Esophagus muscularis mucosa (tissue), 4 donors: ENCODE data around the gene WAS. TPM values are rescaled to one million over a fixed set of nuclear protein-coding genes. Genes with fewer than 3 reads are reported as not detected.

Experiments used
- DNase-seq: peaks from one replicate; pipeline ENCODE4 v3.0.0-alpha.2; 2017; ENCODE audit errors: extremely low spot score
- H3K27ac ChIP-seq, 4 donors: fragments of 200-600 bp; sonication (generic); replicated peaks in 1 of 4; 1 replicate in 3 of 4; 2 replicates in 1 of 4; pipeline ENCODE4 v1.5.1; 2016 to 2019; ENCODE audit warnings: mild to moderate bottlenecking in 1 of 4
- H3K27me3 ChIP-seq, 4 donors: fragments of 200-600 bp; sonication (generic); one replicate each; pipeline versions ENCODE4 v1.5.1 to v1.6.0; 2016 to 2019
- H3K36me3 ChIP-seq, 4 donors: fragments of 200-600 bp; sonication (generic); one replicate each; pipeline ENCODE4 v1.5.1; 2016 to 2019
- H3K4me1 ChIP-seq, 4 donors: fragments of 200-600 bp; sonication (generic); one replicate each; pipeline ENCODE4 v1.5.1; 2016 to 2019
- H3K4me3 ChIP-seq, 4 donors: fragments of 200-600 bp; sonication (generic); 1 replicate in 2 of 4; 2 replicates in 2 of 4; pipeline ENCODE4 v1.5.1; 2016 to 2019; ENCODE audit warnings: mild to moderate bottlenecking in 4 of 4, moderate library complexity in 1 of 4
- H3K9me3 ChIP-seq, 4 donors: fragments of 200-600 bp; sonication (generic); 1 replicate in 3 of 4; 2 replicates in 1 of 4; pipeline ENCODE4 v1.5.1; 2016 to 2019
- EP300 ChIP-seq: sonication (generic); formaldehyde crosslinking; IDR thresholded peaks from one replicate; pipeline ENCODE4 v1.6.1; 2017; ENCODE audit warnings: antibody characterized with exemption
- POLR2A ChIP-seq: fragments of 450-650 bp; IDR thresholded peaks from one replicate; pipeline ENCODE4 v1.6.1; 2017; ENCODE audit warnings: antibody characterized with exemption, moderate library complexity, mild to moderate bottlenecking, low read depth
- POLR2AphosphoS5 ChIP-seq, 2 donors: sonication (generic); formaldehyde crosslinking; IDR thresholded peaks; one replicate each; pipeline ENCODE4 v1.6.1; 2017; ENCODE audit warnings: antibody characterized with exemption in 2 of 2
- WGBS: methylation state at CpG from one replicate; pipeline ENCODE4 v1.1.5; 2018; 5-methylcytosine and 5-hydroxymethylcytosine counted together
- intact Hi-C: fragments of 100-400 bp; cut with DNase I; formaldehyde crosslinking; loops from one replicate; pipeline ENCODE4 v1.15.1; 2023
- total RNA-seq, 4 donors: library from RNA; depleted of rRNA; stranded (reverse); fragments of >200 nt; gene quantifications; one replicate each; pipeline versions ENCODE4 v1.1.0 to v1.2.1, GENCODE V29; 2016
- TF ChIP-seq, protein P1 (sequence below), 3 experiments: fragments of 200-600 bp in 2 of 3; fragments of 450-650 bp in 1 of 3; sonication (generic) in 2 of 3; IDR thresholded peaks; one replicate each; pipeline ENCODE4 v1.5.1; 2017 to 2019; ENCODE audit warnings: antibody characterized with exemption in 3 of 3, mild to moderate bottlenecking in 2 of 3, moderate library complexity in 1 of 3

Gene WAS
- 1 to 10 TPM; 3.2 to 9.9 (median 7.5) TPM for total RNA-seq

DNA sequence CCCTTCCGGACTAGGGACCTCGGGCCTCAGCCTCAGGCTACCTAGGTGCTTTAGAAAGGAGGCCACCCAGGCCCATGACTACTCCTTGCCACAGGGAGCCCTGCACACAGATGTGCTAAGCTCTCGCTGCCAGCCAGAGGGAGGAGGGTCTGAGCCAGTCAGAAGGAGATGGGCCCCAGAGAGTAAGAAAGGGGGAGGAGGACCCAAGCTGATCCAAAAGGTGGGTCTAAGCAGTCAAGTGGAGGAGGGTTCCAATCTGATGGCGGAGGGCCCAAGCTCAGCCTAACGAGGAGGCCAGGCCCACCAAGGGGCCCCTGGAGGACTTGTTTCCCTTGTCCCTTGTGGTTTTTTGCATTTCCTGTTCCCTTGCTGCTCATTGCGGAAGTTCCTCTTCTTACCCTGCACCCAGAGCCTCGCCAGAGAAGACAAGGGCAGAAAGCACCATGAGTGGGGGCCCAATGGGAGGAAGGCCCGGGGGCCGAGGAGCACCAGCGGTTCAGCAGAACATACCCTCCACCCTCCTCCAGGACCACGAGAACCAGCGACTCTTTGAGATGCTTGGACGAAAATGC, at the start of gene WAS:
TSS of gene WAS (plus strand) at position 389 of the 572 bp plus-strand sequence. CDS start at position 444, 55 bp downstream.
- no peaks in the 10 kb centered on the region for H3K9me3 ChIP-seq
- no peaks in the 10 kb centered on the region for H3K36me3 ChIP-seq
- 72% methylated on average over 13 of the region's 13 CpGs for WGBS
- peaks cover 0 to 10% (median 2%) of the 10 kb centered on the region in 4 donors for H3K27me3 ChIP-seq
- no peak for TF ChIP-seq POLR2A
- no peak for TF ChIP-seq EP300
- TF ChIP-seq POLR2AphosphoS5 (IDR thresholded peaks at IDR 0.05), result no peak
- TF ChIP-seq, protein P1, sequence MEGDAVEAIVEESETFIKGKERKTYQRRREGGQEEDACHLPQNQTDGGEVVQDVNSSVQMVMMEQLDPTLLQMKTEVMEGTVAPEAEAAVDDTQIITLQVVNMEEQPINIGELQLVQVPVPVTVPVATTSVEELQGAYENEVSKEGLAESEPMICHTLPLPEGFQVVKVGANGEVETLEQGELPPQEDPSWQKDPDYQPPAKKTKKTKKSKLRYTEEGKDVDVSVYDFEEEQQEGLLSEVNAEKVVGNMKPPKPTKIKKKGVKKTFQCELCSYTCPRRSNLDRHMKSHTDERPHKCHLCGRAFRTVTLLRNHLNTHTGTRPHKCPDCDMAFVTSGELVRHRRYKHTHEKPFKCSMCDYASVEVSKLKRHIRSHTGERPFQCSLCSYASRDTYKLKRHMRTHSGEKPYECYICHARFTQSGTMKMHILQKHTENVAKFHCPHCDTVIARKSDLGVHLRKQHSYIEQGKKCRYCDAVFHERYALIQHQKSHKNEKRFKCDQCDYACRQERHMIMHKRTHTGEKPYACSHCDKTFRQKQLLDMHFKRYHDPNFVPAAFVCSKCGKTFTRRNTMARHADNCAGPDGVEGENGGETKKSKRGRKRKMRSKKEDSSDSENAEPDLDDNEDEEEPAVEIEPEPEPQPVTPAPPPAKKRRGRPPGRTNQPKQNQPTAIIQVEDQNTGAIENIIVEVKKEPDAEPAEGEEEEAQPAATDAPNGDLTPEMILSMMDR (IDR thresholded peaks at IDR 0.05), result no peak
- no peaks in the 10 kb centered on the region for H3K4me1 ChIP-seq
- no peak for DNase-seq
- H3K27ac ChIP-seq, result peak within 1 kb of the TSS in 3 of 4 donors; percentile 1 to 38 (median 20)
- H3K4me3 ChIP-seq, result peak within 1 kb of the TSS; percentile 7 to 46 (median 22)
- intact Hi-C loops, result no loop called here

DNA sequence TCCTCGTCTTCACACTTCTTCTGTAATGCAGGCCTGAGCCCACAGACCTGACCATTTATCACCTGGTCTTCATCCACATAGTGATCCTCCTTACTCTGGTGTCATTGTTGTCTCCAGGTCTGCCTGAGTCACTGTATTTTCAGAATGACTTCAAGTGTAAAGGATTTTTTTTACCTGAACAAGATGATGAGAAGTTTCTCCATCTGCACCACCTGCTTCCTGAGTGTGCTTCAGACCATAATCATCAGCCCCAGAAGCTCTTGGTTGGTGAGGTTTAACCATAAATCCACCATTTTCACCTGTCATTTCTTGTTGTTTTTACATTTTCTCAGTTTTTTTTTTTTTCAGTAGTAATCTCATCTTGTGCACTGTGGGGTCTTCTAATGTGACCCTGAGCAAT, 47.3 kb upstream of the WAS start:
- intact Hi-C loops, result no loop called here
- H3K4me1 ChIP-seq, result peaks cover 0 to 8% (median 6%) of the 10 kb centered on the region in 4 donors
- TF ChIP-seq EP300 (no peak), POLR2AphosphoS5 (IDR thresholded peaks at IDR 0.05) (no peak), POLR2A (no peak)
- TF ChIP-seq, protein P1 (IDR thresholded peaks at IDR 0.05), result no peak
- 67% methylated on average over 1 of the region's 1 CpG for WGBS
- H3K36me3 ChIP-seq, result no peaks in the 10 kb centered on the region
- H3K4me3 ChIP-seq, result no peak overlapping the region
- H3K27ac ChIP-seq, result no peak overlapping the region
- no peak for DNase-seq
- H3K27me3 ChIP-seq, result no peaks in the 10 kb centered on the region
- H3K9me3 ChIP-seq, result no peaks in the 10 kb centered on the region

DNA sequence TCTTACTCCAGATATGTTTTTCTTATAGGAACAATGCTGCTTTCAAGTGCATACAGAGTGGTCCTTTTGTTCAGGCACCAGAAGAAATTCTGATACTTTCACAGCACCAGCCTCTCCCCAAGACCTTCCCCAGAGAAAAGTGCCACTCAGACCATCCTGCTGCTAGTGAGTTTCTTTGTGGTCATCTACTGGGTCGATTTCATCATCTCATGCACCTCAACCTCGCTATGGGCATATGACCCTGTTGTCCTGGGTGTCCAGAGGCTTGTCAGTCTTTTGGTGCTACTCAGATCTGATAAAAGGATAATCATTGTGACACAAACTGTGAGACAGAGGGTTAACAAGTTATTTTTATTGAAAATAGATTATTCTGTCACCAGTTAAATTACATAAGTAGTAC, 46.8 kb upstream of the WAS start:
- Histone ChIP-seq H3K27me3 (no peaks in the 10 kb centered on the region), H3K4me3 (no peak overlapping the region), H3K36me3 (no peaks in the 10 kb centered on the region), H3K27ac (no peak overlapping the region), H3K9me3 (no peaks in the 10 kb centered on the region), H3K4me1 (peaks cover 0 to 4% (median 3%) of the 10 kb centered on the region in 4 donors)
- intact Hi-C loops, result no loop called here
- WGBS, result 68% methylated on average over 2 of the region's 2 CpGs
- TF ChIP-seq, protein P1 (IDR thresholded peaks at IDR 0.05), result no peak
- no peak for TF ChIP-seq EP300
- TF ChIP-seq POLR2AphosphoS5 (IDR thresholded peaks at IDR 0.05), result no peak
- no peak for DNase-seq

DNA sequence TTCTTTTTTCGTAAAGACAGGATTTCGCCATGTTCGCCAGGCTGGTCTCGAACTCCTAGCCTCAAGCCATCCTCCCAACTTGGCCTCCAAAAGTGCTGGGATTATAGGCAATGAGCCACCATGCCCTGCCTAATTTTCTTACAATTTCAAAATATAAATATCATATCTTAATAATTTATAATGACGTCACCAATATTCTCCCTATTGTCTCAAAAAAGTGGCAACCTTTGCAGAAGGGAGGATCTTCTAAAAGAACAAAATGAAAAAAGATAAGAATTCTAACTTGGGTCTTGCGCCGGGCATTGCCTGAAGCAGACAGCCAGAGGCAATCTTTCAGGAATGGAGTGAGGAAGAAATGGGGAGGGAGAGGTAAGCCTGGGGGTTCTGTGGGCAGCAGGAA, 37.9 kb upstream of the WAS start:
- no peaks in the 10 kb centered on the region for H3K9me3 ChIP-seq
- H3K36me3 ChIP-seq, result no peaks in the 10 kb centered on the region
- DNase-seq, result no peak
- TF ChIP-seq POLR2A, result no peak
- no peak for TF ChIP-seq EP300
- no peak for TF ChIP-seq POLR2AphosphoS5 (IDR thresholded peaks at IDR 0.05)
- TF ChIP-seq, protein P1 (IDR thresholded peaks at IDR 0.05), result no peak
- H3K27me3 ChIP-seq, result no peaks in the 10 kb centered on the region
- intact Hi-C loops, result loop anchor here (10.0 kb wide), 1 partner anchor 149 kb away; no protein-coding TSS in a partner anchor
- no peak overlapping the region for H3K4me3 ChIP-seq
- H3K4me1 ChIP-seq, result peaks cover 0 to 8% (median 4%) of the 10 kb centered on the region in 4 donors
- WGBS, result 88% methylated on average over 7 of the region's 7 CpGs
- no peak overlapping the region for H3K27ac ChIP-seq
